Ascending aorta (tissue), 2 donors: ENCODE data around the gene ANK3. TPM values are rescaled to one million over a fixed set of nuclear protein-coding genes. Genes with fewer than 3 reads are reported as not detected.

Experiments used
- DNase-seq, 2 donors: peaks; one replicate each; pipeline ENCODE4 v3.0.0-alpha.2; 2019; ENCODE audit warnings: low spot score in 2 of 2
- H3K27ac ChIP-seq, 2 donors: fragments of 200-600 bp; sonication (generic); one replicate each; pipeline ENCODE4 v1.5.1; 2016 to 2017; ENCODE audit warnings: mild to moderate bottlenecking in 1 of 2
- H3K27me3 ChIP-seq: fragments of 200-600 bp; sonication (generic); one replicate; pipeline ENCODE4 v1.5.1; 2017
- H3K36me3 ChIP-seq, 2 donors: fragments of 200-600 bp; sonication (generic); one replicate each; pipeline ENCODE4 v1.5.1; 2016
- H3K4me1 ChIP-seq, 2 donors: fragments of 200-600 bp; sonication (generic); one replicate each; pipeline ENCODE4 v1.5.1; 2016 to 2017; ENCODE audit warnings: mild to moderate bottlenecking in 1 of 2
- H3K4me3 ChIP-seq, 2 donors: fragments of 200-600 bp; sonication (generic); one replicate each; pipeline ENCODE4 v1.5.1; 2016 to 2017; ENCODE audit warnings: mild to moderate bottlenecking in 1 of 2
- H3K9me3 ChIP-seq, 2 donors: fragments of 200-600 bp; sonication (generic); one replicate each; pipeline ENCODE4 v1.5.1; 2016
- CTCF ChIP-seq, 3 experiments: fragments of 200-600 bp in 2 of 3; fragments of 450-650 bp in 1 of 3; sonication (generic) in 2 of 3; IDR thresholded peaks; one replicate each; pipeline ENCODE4 v1.5.1; 2016 to 2019; ENCODE audit warnings: antibody characterized with exemption in 3 of 3, mild to moderate bottlenecking in 1 of 3, moderate library complexity in 1 of 3
- intact Hi-C: fragments of 100-400 bp; cut with DNase I; formaldehyde crosslinking; loops from one replicate; pipeline ENCODE4 v1.15.1; 2023
- total RNA-seq: library from RNA; depleted of rRNA; stranded (reverse); fragments of >200 nt; gene quantifications from one replicate; pipeline ENCODE4 v1.1.0, GENCODE V29; 2016

Gene ANK3
- total RNA-seq, 1 donor from 2014 or later: 28.3 TPM

- H3K27ac ChIP-seq: peak overlapping the region in 1 of 2 donors; percentile 71
- TF ChIP-seq CTCF (IDR thresholded peaks at IDR 0.05): no peak
- intact Hi-C loops: no loop called here
- H3K27me3 ChIP-seq: no peaks in the 10 kb centered on the region
- no peak for DNase-seq
- no peaks in the 10 kb centered on the region for H3K36me3 ChIP-seq
- peaks cover 0 to 15% of the 10 kb centered on the region in 2 donors for H3K4me1 ChIP-seq
- no peak overlapping the region for H3K4me3 ChIP-seq
- H3K9me3 ChIP-seq: no peaks in the 10 kb centered on the region
These were observed 267.5 kb downstream of the ANK3 start for GRCh38 chr10:60122190-60122589.

- no peaks in the 10 kb centered on the region for H3K36me3 ChIP-seq
- no peak for DNase-seq
- no peaks in the 10 kb centered on the region for H3K9me3 ChIP-seq
- H3K27me3 ChIP-seq: no peaks in the 10 kb centered on the region
- peak; percentile 33 to 63 (median 43) for TF ChIP-seq CTCF (IDR thresholded peaks at IDR 0.05)
- peaks cover 0 to 4% of the 10 kb centered on the region in 2 donors for H3K4me1 ChIP-seq
- no peak overlapping the region for H3K4me3 ChIP-seq
- intact Hi-C loops: loop anchor here (1.0 to 10.0 kb wide), 3 partner anchors 93 to 317 kb away; no protein-coding TSS in a partner anchor
- no peak overlapping the region for H3K27ac ChIP-seq
These were observed 274.7 kb downstream of the ANK3 start for GRCh38 chr10:60114765-60115586.

GRCh38 chr10:60110739-60111138 lies 278.9 kb downstream of the ANK3 start:
- H3K36me3 ChIP-seq: no peaks in the 10 kb centered on the region
- H3K9me3 ChIP-seq: no peaks in the 10 kb centered on the region
- TF ChIP-seq CTCF (IDR thresholded peaks at IDR 0.05): no peak
- no peak overlapping the region for H3K27ac ChIP-seq
- H3K4me3 ChIP-seq: no peak overlapping the region
- DNase-seq: no peak
- intact Hi-C loops: loop anchor here (10.0 kb wide), 1 partner anchor 184 kb away; no protein-coding TSS in a partner anchor
- H3K4me1 ChIP-seq: peaks cover 0 to 4% of the 10 kb centered on the region in 2 donors
- H3K27me3 ChIP-seq: no peaks in the 10 kb centered on the region

GRCh38 chr10:60107308-60107976 lies 282.2 kb downstream of the ANK3 start:
- H3K4me1 ChIP-seq: peaks cover 4 to 6% of the 10 kb centered on the region in 2 donors
- no peak for DNase-seq
- H3K4me3 ChIP-seq: no peak overlapping the region
- no peaks in the 10 kb centered on the region for H3K27me3 ChIP-seq
- no peaks in the 10 kb centered on the region for H3K36me3 ChIP-seq
- intact Hi-C loops: no loop called here
- no peaks in the 10 kb centered on the region for H3K9me3 ChIP-seq
- no peak overlapping the region for H3K27ac ChIP-seq
- TF ChIP-seq CTCF (IDR thresholded peaks at IDR 0.05): no peak

GRCh38 chr10:60105295-60105695 lies 284.4 kb downstream of the ANK3 start:
- no peak for DNase-seq
- Histone ChIP-seq H3K4me1 (peaks cover 4 to 6% of the 10 kb centered on the region in 2 donors), H3K27ac (peak overlapping the region; percentile 61 to 78), H3K9me3 (no peaks in the 10 kb centered on the region), H3K4me3 (no peak overlapping the region), H3K36me3 (no peaks in the 10 kb centered on the region), H3K27me3 (no peaks in the 10 kb centered on the region)
- no peak for TF ChIP-seq CTCF (IDR thresholded peaks at IDR 0.05)
- intact Hi-C loops: no loop called here
